GM21515 (cell line): ENCODE results near the gene PHF20.
A peak's percentile ranks its signal among the peaks of the same experiment; 100 is the strongest.
"Not testable (repeated sequence)": the region's sequence is repeated elsewhere in the genome, so short reads cannot be mapped to it uniquely, and the experiment has no call there.

Experiments used
- ATAC-seq: cut with Tn5 transposase; IDR thresholded peaks from one replicate; pipeline ENCODE4 v1.9.1; 2021; ENCODE audit not compliant: unreplicated experiment

The PHF20 gene

GRCh38 chr20:35912881-35913280, 141.1 kb downstream of the PHF20 start:
- no peak for ATAC-seq

GRCh38 chr20:35917077-35917476, 145.3 kb downstream of the PHF20 start:
- no peak for ATAC-seq

- no peak for ATAC-seq
These were observed 146.2 kb downstream of the PHF20 start for GRCh38 chr20:35918021-35918420.

GRCh38 chr20:35920523-35920922, 148.7 kb downstream of the PHF20 start:
- ATAC-seq = no peak

- no peak for ATAC-seq
These were observed 157.5 kb downstream of the PHF20 start for GRCh38 chr20:35929301-35929700.

- ATAC-seq = no peak
These were observed 162.2 kb downstream of the PHF20 start for GRCh38 chr20:35934050-35934449.

DNA sequence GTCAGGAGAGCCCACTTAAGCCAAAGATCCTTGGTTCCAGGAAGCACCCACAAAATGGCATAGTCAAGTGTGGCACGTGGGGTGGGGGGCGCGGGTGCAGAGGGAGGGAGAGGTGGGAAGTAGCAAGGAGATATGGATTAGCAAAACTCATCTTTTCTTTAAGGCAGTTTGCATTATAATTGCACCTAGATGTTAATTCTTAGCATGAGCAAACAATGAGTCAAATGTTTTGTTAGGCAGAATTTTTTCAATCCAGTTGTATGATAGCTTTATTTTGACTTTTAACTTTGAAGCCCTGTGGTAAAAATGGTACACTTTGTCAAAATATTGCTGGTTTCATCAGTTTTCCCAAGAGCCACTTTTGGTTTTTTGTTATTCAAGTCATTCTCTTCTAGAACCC, 167.4 kb downstream of the PHF20 start:
- ATAC-seq = no peak

DNA sequence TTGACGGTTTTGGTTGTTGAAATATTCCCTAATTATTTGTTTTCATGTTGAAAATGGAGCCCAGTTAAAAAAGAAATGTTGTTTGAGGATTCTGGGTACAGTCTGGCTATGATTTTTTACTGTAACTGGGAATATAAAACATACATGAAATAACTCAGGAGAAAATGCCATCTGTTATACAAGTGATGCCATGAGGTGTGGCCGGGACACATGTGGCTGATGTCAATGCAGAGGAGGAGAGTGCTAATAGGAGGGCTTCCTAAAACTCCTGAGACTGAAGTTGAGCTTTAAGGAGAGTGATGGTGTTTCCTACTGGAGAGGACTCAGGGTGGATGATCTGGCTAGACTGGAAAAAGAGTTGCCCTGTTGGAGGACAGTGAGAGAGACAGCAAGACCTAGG, 169.8 kb downstream of the PHF20 start:
- ATAC-seq = no peak

DNA sequence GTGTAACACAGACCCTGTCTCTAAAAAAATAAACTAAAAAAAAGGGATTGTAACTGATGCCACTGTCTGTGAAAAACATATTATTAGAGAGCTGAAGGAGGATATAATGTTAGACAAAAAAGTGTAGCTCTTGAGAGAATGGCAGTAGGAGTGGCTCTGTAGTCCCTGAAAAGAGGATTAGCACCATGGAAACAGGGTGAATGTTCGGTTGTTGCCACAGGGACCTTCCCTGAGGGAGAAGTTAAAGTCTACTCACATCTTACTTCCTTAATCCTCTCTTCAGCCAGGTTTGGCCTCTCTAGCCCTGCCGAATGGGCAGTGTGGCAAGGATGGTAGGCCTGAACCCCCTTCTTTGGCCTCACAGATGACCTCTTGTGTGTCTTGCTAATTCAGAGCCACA, 170.4 kb downstream of the PHF20 start:
- no peak for ATAC-seq

DNA sequence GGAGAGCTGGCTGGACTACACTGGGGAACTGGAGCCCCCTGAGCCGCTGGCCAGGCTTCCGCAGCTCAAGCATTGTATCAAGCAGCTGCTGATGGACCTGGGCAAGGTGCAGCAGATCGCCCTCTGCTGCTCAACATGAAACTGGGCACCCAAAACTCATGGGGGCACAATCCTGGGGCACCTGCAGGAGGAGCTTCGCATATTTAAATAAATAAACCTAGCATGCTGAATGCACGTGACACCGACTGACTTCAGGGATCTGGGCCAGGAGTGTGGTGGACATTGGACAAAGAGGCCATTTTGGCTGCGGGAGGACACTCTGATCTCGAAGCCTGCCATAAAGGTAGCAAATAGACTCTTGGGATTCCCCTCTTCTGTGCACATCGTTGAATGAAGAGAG, 175.7 kb downstream of the PHF20 start:
- ATAC-seq = no peak

DNA sequence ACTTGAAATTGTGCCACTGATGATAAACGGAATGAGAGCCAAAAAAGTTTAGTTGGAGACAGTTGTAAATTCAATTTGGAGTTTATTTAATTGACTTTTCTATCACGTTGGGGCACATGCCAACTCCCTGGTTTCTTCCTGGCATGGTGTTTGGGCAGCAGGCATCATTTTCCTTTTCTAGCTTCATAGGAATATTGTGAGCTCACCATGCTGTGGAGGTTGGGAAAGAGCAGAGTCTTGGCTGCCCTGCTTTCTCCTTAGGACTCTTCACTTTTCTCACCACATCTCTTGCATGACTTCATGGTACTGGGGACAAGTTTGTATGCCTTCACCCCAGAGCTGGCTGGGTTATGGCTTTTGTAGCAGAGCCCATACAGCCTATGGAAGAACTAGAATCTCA, 176.1 kb downstream of the PHF20 start:
- no peak for ATAC-seq

DNA sequence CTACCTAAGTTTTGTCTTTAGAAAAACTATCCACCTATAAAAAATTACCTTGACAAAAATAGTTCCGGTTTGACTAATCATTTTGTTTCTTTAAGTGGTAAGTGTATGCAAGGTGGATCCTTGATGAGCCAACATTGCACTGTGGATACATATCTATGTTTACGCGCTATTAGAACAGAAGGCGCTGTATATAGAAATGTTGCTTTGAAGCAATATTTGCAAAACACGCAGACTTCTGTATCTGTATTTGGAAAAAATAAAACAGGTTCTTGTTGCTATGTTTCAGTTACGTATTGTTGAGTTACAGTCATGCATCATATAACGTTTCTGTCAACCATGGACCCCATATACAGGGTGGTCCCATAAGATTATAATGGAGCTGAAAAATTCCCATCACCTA, 178.3 kb downstream of the PHF20 start:
- ATAC-seq = no peak

- not testable (repeated sequence) for ATAC-seq
These were observed 180.3 kb downstream of the PHF20 start for GRCh38 chr20:35952080-35952479.

DNA sequence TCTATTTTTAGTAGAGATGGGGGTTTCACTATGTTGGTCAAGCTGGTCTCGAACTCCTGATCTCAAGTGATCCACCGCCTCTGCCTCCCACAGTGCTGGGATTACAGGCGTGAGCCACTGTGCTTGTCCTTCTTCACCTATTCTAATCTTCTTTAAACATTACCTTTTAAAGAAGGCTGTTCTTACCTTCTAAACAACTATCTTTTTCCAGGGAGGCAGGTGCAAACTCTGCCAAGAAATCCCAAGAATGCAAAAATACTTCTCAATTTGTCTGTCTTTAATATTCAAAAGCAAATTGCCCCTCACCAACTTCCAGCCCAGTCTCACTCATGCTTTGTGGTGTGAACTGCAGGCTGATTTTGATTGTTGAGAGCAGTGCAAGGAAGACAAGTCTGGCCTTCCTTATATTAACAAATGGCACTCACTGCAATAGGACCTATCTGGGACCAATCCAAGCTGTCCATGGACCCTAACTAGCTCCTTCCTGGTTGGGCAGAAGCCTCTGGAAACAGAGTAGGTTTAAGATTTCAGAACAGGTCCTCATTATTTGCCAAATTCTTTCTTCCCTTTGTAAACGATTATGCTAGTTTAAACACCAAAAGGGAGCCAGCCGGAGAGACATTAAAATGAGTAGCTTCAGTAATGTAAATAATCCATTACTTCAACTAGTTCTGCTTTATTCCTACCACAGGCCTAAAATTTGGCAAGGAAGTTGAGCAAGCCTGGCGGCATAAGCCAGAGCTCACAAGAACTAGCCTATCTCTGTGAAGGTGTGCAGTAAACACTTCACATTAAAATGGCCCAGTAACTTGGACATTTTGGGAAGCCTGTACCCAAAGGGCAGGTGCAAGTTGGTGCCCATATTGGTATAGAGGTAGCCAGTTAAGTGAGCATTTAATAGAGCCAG, 180.9 kb downstream of the PHF20 start:
- ATAC-seq = no peak

DNA sequence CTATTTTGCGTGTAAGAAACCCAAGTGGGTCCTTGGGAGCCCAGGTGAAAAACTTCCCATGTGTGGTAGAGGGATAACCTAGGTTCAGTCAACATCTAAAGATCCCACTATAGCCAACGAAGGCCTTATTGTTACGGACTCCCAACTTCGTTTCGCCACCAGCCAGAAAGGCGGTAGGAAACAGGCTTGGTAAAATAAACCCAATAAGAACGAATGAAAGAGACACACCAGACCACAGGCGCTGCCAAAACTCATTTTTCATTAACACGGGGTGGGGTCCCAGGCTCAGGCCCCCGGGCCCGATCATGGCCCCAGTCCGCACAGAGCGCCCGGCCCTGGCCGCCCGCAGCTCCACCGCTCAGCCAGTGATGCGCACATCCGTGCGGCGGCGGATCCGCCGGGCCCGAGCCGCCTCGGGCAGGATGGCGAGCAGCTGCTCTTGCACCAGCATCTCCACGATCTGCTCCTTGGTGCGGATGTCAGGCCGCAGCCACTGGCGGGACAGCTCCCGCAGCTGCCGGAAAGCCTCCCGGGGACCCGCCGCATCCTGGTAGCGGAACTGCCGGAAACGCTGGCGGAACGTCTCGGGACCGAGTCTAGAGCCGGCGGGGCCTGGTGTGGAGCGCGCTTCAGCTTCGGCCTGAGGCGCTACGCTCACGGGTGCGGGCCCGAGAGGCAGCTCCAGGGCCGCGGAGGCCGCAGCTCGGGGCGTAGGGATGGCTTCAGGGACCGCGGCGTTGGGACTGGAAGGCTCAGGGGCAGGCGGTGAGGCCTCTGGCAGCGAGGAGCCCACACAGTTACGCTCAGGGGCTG, 181.8 kb downstream of the PHF20 start:
- ATAC-seq = peak; percentile 24

DNA sequence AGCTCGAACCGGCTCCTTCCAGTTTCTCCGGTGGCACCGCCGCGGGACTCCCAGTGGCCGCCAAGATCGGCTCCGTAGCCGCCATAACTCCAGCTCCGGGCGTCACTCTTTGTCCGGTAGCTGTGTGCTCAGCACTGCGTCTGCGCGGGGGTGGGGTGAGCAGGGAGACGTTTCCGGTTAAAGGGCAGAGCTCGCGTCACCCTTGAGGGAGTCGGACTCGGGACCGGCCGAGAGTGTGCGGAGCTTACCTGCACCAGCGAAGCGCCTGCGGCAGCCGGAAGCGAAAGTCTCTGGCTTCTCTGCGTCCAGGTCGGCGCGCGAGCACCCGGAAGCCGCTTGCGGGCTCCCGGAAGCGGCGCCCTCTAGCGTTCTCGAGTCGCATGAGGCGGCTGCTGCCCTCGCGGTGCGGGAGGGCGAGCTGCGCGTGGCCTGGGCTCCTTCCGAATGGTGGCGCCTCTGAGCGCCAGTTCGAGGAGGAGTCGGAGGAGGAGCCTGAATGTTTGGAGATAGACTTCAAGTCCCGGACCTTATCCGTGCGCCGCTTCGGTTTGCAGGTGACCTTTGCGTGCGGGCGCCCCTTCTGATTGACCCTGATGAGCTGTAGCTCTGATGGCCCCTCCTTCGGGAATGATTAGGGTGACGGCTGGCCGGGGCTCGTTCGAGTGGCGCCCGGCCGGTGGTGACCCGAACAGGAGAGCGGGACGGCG, 182.5 kb downstream of the PHF20 start, which contains the start of gene SCAND1:
Gene SCAND1 (minus strand): TSS at position 303 of the 707 bp plus-strand sequence. CDS start 218 bp downstream, at position 85.
- ATAC-seq = peak; percentile 86

- ATAC-seq = no peak
These were observed 183.1 kb downstream of the PHF20 start for GRCh38 chr20:35954907-35955251.

DNA sequence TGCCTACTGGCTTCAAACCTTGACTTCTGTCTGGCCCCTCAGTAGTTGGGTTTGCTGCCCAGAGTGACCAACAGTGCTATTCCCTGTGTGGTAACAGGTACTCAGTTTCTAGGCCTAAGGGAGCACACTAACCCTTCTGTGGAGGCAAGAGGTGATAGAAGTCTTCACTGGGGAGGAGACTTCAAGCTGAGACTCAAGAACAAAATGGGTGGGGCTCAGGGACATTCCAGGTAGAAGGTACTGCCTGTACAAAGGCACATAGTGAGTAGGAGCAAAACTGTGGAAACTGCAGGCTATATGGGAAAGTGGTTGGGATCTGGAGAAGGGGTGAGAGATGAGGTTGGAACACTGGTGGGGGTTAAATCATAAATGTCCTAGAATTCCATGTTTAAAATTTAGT, 184.8 kb downstream of the PHF20 start:
- ATAC-seq = no peak

- ATAC-seq = not testable (repeated sequence)
These were observed 187.5 kb downstream of the PHF20 start for GRCh38 chr20:35959291-35959690.

GRCh38 chr20:35963878-35964277, 192.1 kb downstream of the PHF20 start:
- ATAC-seq = no peak

GRCh38 chr20:35967979-35968640, 196.3 kb downstream of the PHF20 start, which contains the start of gene CNBD2:
TSS of gene CNBD2 (plus strand) at chr20:35968590. CDS start at chr20:35968763, 173 bp downstream.
- no peak for ATAC-seq
